Measurements from ENCODE around the gene LARP6. TPM values are rescaled to one million over a fixed set of nuclear protein-coding genes. Genes with fewer than 3 reads are reported as not detected.

The LARP6 gene
- total RNA-seq, 3 donors from 2014 or later (not counting 1 experiment from before 2014, with no cell fraction given), result not detected

- ATAC-seq (no peak), DNase-seq (no peak)
- H3K27me3 Mint-ChIP-seq (ENCODE audit: low read depth in 2 of 2), result peaks cover 6 to 13% of the 10 kb centered on the region in 2 donors
- H3K27me3 ChIP-seq (ENCODE audit: control insufficient read depth, insufficient read depth, low read length), result no peaks in the 10 kb centered on the region
- no peak for TF ChIP-seq CTCF (IDR thresholded peaks at IDR 0.05)
- intact Hi-C loops (cut with micrococcal nuclease), result no loop called here
- H3K4me3 Mint-ChIP-seq, result no peak overlapping the region
- H3K36me3 ChIP-seq (ENCODE audit: control insufficient read depth, insufficient read depth, low read length), result no peaks in the 10 kb centered on the region
- H3K27ac Mint-ChIP-seq, result no peak overlapping the region
- H3K9me3 ChIP-seq (ENCODE audit: control insufficient read depth, insufficient read depth, low read length), result no peaks in the 10 kb centered on the region
- no peaks in the 10 kb centered on the region for H3K4me1 ChIP-seq (ENCODE audit: control insufficient read depth, insufficient read depth, low read length)
- peaks cover 4 to 5% of the 10 kb centered on the region in 2 donors for H3K4me1 Mint-ChIP-seq
- no peak overlapping the region for H3K27ac ChIP-seq (ENCODE audit: low read length)
- 82% methylated on average over 6 of the region's 6 CpGs for WGBS (ENCODE audit: insufficient coverage)
- no peaks in the 10 kb centered on the region for H3K9me3 Mint-ChIP-seq
- H3K36me3 Mint-ChIP-seq, result no peaks in the 10 kb centered on the region
- H3K4me3 ChIP-seq (ENCODE audit: low read length), result no peak overlapping the region
These were observed 65.6 kb downstream of the LARP6 start for GRCh38 chr15:70788114-70789049.

- 91% methylated on average over 4 of the region's 4 CpGs for WGBS (ENCODE audit: insufficient coverage)
- H3K27ac Mint-ChIP-seq, result no peak overlapping the region
- DNase-seq (no peak), ATAC-seq (no peak)
- Histone ChIP-seq H3K4me1 (ENCODE audit: control insufficient read depth, insufficient read depth, low read length) (no peaks in the 10 kb centered on the region), H3K36me3 (ENCODE audit: control insufficient read depth, insufficient read depth, low read length) (no peaks in the 10 kb centered on the region), H3K4me3 (ENCODE audit: low read length) (no peak overlapping the region), H3K27me3 (ENCODE audit: control insufficient read depth, insufficient read depth, low read length) (no peaks in the 10 kb centered on the region), H3K9me3 (ENCODE audit: control insufficient read depth, insufficient read depth, low read length) (no peaks in the 10 kb centered on the region), H3K27ac (ENCODE audit: low read length) (no peak overlapping the region)
- intact Hi-C loops (cut with micrococcal nuclease), result no loop called here
- peaks cover 3 to 6% of the 10 kb centered on the region in 2 donors for H3K27me3 Mint-ChIP-seq (ENCODE audit: low read depth in 2 of 2)
- peaks cover 4 to 5% of the 10 kb centered on the region in 2 donors for H3K4me1 Mint-ChIP-seq
- H3K9me3 Mint-ChIP-seq, result no peaks in the 10 kb centered on the region
- no peaks in the 10 kb centered on the region for H3K36me3 Mint-ChIP-seq
- no peak for TF ChIP-seq CTCF (IDR thresholded peaks at IDR 0.05)
- H3K4me3 Mint-ChIP-seq, result no peak overlapping the region
These were observed 67.0 kb downstream of the LARP6 start for GRCh38 chr15:70786996-70787395.

GRCh38 chr15:70783610-70784022 is 70.3 kb downstream of the LARP6 start:
- no peak for DNase-seq
- intact Hi-C loops (cut with micrococcal nuclease), result no loop called here
- 93% methylated on average over 3 of the region's 6 CpGs for WGBS (ENCODE audit: insufficient coverage)

More at GRCh38 chr15:70783610-70784022, 70.3 kb downstream of the LARP6 start:
- Histone ChIP-seq H3K36me3 (ENCODE audit: control insufficient read depth, insufficient read depth, low read length) (no peaks in the 10 kb centered on the region), H3K4me3 (ENCODE audit: low read length) (no peak overlapping the region), H3K4me1 (ENCODE audit: control insufficient read depth, insufficient read depth, low read length) (no peaks in the 10 kb centered on the region), H3K9me3 (ENCODE audit: control insufficient read depth, insufficient read depth, low read length) (no peaks in the 10 kb centered on the region), H3K27me3 (ENCODE audit: control insufficient read depth, insufficient read depth, low read length) (no peaks in the 10 kb centered on the region), H3K27ac (ENCODE audit: low read length) (no peak overlapping the region)
- Mint-ChIP-seq H3K9me3 (no peaks in the 10 kb centered on the region), H3K27me3 (ENCODE audit: low read depth in 2 of 2) (peaks cover 12% of the 10 kb centered on the region in 2 donors), H3K4me3 (no peak overlapping the region), H3K27ac (no peak overlapping the region), H3K4me1 (peaks cover 4 to 5% of the 10 kb centered on the region in 2 donors), H3K36me3 (no peaks in the 10 kb centered on the region)
- no peak for ATAC-seq
- no peak for TF ChIP-seq CTCF (IDR thresholded peaks at IDR 0.05)

Measured in natural killer cell (primary cell).